HG03196 (cell line): ENCODE data around the gene DHRS13.

Experiments used
- ATAC-seq: cut with Tn5 transposase; IDR thresholded peaks from one replicate; pipeline ENCODE4 v1.9.1; 2021; ENCODE audit not compliant: unreplicated experiment

DHRS13 gene, protein sequence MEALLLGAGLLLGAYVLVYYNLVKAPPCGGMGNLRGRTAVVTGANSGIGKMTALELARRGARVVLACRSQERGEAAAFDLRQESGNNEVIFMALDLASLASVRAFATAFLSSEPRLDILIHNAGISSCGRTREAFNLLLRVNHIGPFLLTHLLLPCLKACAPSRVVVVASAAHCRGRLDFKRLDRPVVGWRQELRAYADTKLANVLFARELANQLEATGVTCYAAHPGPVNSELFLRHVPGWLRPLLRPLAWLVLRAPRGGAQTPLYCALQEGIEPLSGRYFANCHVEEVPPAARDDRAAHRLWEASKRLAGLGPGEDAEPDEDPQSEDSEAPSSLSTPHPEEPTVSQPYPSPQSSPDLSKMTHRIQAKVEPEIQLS

GRCh38 chr17:28902819-28903545, at the start of gene DHRS13:
TSS of gene DHRS13 (minus strand) at chr17:28903079. CDS start at chr17:28902944, 135 bp downstream.
- ATAC-seq, result peak; percentile 82

DNA sequence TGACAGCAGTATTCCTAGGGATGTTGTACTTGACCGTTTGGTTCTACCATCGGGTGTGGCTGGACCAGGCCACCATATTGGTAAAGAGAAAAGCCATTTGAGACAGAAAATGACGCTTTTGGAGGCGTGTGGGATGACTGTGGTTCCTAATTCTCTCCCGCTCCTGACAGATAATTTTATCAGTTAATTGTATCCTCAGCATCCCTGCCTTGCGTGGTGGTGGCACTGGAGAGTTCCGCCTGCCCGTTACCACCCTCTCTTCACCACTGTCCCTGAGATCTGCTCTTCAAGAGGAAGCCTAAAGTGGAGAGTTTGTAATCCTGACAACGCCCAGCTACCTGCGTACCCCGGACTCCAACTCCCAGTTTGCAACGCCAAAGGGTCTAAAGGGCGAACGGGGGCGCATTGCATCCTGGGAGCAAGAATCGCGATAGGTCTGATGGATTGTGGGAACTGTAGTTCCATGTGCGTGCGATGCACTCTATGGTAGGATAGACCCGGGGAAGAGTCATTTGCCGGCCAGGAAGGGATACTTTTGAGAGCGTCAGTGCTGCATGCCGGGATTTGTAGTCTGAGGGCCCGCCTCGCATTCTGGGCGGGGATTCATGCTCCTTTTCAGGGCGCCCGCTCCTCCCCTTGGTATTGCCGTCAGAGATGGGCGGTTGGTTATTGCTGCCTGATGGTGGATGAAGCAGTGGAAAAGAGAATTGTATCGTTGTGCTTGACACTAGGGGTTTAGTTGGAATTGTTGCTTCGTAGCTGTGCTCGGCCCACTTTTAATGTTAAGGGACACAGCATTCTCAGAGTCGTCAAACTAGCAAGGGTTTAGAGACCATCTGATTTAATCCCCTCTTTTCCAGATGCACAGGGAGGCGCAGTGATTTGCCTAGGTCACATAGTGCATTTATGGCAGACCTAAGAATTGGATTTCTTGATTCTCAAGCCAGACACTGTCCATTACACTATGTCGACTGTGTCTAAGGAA, 49.4 kb upstream of the DHRS13 start:
- ATAC-seq, result peak; percentile 52

- peak; percentile 58 for ATAC-seq
These were observed 48.6 kb upstream of the DHRS13 start, which contains the start of gene PHF12 for GRCh38 chr17:28951428-28951990. TSS of gene PHF12 (minus strand) at chr17:28951518. CDS start at chr17:28950960, 558 bp downstream.

DNA sequence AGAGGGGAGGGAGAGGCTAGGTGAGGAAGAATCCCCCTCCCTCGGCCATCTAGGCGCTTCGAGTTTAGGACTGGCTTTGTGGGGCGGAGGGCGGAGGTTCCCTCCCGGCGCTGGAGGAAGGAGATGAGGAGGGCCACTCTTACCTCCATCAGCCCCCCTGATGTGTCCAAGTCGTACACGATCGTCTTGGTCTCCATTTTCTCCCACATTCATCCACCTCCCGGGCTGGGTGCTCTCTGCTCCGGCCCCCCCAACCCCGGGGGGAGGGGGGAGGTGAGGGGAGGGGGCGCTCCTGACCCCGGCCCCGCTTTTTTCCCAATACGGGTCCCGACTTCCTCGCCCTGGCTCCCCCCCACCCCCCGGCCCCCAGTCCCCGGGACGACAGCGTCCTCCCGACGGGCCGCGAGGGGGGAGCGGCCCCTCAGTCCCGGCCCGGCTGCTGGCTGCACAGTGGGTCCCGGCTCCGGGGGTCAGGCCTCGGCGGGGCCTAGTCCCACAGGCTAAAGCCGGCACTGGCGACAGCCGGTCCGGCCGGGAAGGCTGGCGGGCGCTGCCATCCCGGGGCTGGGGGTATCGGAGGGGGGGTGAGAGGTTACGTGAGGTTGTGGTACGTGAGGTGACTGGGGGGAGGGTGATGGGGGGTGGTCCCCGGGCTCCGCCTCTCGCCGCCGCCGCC, 48.0 kb upstream of the DHRS13 start:
- no peak for ATAC-seq

GRCh38 chr17:28950017-28950751, 47.3 kb upstream of the DHRS13 start:
- no peak for ATAC-seq

GRCh38 chr17:28949185-28950016, 46.5 kb upstream of the DHRS13 start:
- ATAC-seq, result no peak

DNA sequence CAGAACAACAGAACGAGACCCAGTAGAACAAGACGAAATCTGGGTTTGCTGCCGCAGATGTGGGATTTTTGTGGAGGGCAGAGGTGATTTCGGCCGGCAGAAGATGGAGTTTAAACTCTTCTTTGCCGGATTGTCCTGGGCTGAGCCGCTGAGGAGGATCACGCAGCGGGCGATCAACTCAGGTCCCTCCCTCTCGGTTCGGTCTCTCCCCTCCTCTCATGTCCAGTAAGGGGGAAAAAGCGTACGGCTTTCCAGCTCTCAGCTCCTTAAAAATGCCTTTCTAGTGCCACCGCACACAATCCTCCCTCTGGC, 46.0 kb upstream of the DHRS13 start:
- no peak for ATAC-seq

DNA sequence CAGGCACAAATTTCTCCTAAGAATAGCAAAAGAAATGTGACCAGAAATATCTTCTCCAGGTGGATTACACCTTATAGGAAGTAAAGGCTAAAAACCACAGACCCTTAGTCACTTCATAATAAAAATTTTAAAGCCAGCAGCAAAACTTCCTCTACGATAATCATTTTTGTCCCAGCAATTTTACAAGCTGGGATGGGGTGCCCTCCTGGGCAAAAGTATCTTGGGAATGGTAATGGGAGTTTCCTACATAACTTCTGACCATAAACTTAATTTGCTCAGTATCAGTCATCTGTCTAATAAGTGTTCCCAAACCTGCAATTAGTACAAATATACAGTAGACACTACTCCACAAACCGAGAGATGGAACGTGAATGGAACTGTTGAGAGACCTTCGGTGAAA, 45.5 kb upstream of the DHRS13 start:
- ATAC-seq, result no peak

- ATAC-seq, result no peak
These were observed 44.8 kb upstream of the DHRS13 start for GRCh38 chr17:28947639-28948038.

- no peak for ATAC-seq
These were observed 43.4 kb upstream of the DHRS13 start for GRCh38 chr17:28946239-28946638.

DNA sequence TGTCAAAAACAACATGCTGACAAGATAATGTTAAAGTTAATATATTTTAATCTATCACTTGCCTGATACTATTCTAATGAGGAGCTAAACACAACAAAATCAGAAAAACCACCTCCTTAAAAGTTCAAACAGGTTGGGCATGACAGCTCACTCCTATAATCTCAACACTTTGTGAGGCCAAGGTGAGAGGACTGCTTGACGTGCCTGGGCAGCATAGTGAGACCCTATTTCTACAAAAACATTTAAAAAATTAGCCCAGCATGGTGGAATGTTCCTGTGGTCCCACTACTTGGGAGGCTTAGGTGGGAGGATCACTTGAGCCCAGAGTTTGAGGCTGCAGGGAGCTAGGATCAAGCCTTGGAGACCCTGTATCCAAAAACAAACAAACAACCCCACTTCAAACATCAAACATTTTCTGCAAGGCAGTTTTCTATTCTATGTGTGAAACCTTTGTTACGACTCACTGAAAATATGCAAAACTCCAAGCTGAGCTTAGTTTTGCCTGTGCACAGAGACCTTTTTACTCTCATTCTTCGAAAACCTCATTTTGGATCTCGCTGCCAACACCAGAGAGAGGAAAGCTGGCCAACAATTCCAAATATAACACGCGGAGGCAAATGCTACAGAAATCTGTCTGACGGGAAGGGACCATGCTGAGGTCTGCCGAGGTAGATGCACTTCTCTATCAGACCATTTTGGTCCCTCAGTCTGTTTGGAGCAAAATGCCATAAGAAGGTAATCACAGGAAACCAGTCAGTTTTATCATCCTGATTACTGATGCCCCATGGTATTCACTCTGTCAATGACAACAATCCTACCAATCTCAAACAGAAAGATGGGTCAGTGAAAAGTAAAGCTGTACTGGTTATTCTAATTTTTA, 42.2 kb upstream of the DHRS13 start:
- no peak for ATAC-seq

- no peak for ATAC-seq
These were observed 41.5 kb upstream of the DHRS13 start for GRCh38 chr17:28944343-28944742.

GRCh38 chr17:28942925-28943324, 40.0 kb upstream of the DHRS13 start:
- no peak for ATAC-seq

GRCh38 chr17:28941251-28941650, 38.4 kb upstream of the DHRS13 start:
- no peak for ATAC-seq

DNA sequence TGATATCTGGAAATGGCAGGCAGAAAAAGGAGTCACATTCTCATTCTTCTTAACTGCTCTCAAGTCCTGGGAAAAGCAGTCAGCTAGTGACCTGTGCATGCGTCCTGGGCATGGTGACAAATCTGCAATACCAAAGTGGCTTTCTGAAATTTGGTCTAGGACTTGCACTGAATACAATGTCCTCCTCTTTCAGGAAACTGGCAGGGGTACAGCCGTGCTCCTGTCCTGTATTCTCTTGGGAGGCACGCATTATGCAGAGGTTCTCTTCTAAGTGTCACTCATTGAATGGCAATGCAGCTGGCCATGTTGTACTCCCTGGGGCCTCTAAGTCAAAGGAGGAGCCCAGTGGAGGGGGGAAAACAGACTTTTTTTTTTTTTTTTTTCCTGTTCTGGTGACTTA, 37.8 kb upstream of the DHRS13 start:
- ATAC-seq, result no peak

GRCh38 chr17:28940142-28940541, 37.3 kb upstream of the DHRS13 start:
- ATAC-seq, result no peak

GRCh38 chr17:28938552-28938951, 35.7 kb upstream of the DHRS13 start:
- no peak for ATAC-seq
